GM12892 (cell line): ENCODE measurements around the gene OCSTAMP.

Source experiments
- POLR2A ChIP-seq: IDR thresholded peaks from 2 replicates; pipeline ENCODE4 v1.6.1; 2011; ENCODE audit warnings: low read depth, low read length, control low read depth
- TAF1 ChIP-seq: IDR thresholded peaks from 2 replicates; pipeline ENCODE4 v1.6.1; 2011; ENCODE audit warnings: low read depth, mild to moderate bottlenecking, control low read depth, low read length, borderline replicate concordance

GRCh38 chr20:46587986-46588385 lies 37.5 kb upstream of the OCSTAMP start:
- TF ChIP-seq POLR2A (no peak), TAF1 (no peak)
